Activated CD4-positive, alpha-beta T cell treated with anti-CD3 and anti-CD28 coated beads for 4 hours (primary cell): ENCODE measurements around the gene TRPM8.
"Not testable (repeated sequence)": the region's sequence is repeated elsewhere in the genome, so short reads cannot be mapped to it uniquely, and the experiment has no call there.

Experiments
- DNase-seq, 2 donors: peaks; one replicate each; pipeline ENCODE4 v3.0.0-alpha.2; 2020

TRPM8 gene

DNA sequence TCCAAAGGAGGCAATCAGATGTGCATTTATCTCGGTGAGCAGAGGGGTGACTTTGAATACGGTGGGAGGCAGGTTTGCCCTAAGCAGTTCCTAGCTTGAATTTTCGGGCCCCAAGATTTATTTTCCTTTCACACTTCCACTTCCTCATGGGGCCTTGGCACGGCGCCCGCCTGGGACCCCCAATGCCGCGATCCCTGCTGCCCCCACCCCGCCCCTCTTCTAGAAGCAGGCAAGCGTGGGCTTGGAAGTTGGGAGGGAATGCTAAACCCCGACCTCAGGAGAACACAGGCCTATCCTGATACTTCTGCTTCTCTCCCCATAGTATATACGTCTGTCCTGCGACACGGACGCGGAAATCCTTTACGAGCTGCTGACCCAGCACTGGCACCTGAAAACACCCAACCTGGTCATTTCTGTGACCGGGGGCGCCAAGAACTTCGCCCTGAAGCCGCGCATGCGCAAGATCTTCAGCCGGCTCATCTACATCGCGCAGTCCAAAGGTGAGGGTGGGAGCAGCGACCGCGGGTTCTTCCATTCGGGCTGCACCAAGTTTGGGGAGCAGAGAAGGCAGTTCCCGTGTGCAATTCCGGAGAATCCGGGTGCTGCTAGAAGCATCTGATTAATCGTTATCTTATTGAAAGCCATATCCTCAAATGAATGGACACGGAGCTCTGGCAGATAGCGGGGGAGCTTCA lies 21.6 kb downstream of the TRPM8 start:
- DNase-seq = no peak

DNA sequence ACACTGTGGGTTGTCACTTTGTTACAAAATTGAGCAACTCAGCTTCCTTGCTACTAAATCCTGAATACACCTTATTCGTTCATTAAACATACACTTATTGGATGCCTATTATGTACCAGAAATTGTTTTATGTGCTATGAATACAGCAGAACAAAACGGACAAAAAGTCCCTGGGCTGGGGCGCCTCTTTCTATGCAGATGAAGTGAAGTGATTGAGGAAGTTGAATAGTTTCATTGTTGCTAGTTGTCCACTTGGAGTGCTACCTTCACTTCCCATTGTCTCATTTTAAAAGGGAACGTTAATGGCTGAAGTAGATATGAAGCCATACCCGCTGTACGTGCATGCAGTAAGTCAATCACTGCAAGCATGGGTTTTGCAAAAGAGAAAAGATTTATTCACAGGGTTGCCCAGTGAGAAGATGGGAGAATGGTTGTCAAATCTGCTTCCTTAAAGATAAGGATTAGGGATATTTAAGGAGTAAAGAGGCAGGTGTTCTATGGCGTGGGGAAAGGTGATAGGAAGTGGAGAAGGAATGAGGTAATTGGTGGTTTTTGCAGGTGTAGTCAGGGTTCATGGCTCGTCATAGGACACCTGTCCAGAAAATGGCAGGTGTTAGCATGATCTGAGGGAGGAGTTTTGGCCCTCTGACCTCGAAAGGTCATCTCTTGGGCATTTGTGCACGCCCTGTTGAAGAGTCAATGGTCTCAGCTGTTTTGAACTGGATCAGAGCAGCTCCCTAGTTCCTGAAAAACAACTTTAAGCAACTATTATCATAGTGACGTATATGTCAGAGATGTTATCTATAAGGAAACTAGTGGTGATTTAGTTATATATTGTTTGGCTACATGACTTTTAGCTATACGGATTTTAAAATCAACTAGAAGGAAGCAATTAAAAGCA lies 23.5 kb downstream of the TRPM8 start:
- DNase-seq = no peak

DNA sequence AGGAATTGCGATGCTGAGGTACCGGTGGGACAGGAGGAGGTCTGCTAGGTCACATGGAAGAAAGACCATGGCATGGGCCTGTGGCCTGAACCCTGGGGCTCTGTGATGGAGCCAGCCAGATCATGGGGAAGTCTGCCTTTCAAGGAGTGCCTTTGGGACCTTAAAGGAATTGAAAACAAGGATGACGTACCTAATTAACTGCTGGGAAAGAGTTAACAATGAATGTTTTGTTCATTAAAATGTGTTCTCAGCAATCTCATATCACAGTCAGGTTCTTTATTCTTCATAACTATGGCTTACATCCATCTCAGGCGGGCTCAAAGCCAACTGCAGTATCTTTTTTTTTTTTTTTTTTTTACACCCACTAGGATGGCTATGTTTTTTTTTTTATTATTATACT lies 25.6 kb downstream of the TRPM8 start:
- DNase-seq = no peak

GRCh38 chr2:233944269-233944668 lies 27.1 kb downstream of the TRPM8 start:
- no peak for DNase-seq

DNA sequence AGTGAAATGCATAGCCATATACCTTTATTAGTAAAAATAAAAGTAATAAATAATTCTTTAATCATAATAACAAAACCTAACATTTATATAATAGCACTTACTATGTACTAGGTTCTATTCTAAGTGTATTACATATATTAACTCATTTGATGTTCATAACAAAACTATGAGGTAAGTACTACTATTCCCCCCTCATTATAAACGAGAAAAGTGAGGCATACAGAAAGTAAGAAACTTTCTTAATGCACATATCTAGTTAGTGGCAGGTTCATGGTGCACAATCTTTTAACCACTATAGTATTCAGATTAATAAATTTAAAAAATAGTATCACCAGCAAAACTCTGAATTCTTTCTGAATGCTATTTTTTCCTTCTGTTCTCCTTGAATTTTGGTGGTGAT lies 27.5 kb downstream of the TRPM8 start:
- DNase-seq = no peak

- no peak for DNase-seq
Measured at GRCh38 chr2:233945146-233945545, 28.0 kb downstream of the TRPM8 start.

GRCh38 chr2:233950078-233950825 lies 33.1 kb downstream of the TRPM8 start:
- no peak for DNase-seq

- no peak for DNase-seq
Measured at GRCh38 chr2:233952335-233952734, 35.2 kb downstream of the TRPM8 start.

DNA sequence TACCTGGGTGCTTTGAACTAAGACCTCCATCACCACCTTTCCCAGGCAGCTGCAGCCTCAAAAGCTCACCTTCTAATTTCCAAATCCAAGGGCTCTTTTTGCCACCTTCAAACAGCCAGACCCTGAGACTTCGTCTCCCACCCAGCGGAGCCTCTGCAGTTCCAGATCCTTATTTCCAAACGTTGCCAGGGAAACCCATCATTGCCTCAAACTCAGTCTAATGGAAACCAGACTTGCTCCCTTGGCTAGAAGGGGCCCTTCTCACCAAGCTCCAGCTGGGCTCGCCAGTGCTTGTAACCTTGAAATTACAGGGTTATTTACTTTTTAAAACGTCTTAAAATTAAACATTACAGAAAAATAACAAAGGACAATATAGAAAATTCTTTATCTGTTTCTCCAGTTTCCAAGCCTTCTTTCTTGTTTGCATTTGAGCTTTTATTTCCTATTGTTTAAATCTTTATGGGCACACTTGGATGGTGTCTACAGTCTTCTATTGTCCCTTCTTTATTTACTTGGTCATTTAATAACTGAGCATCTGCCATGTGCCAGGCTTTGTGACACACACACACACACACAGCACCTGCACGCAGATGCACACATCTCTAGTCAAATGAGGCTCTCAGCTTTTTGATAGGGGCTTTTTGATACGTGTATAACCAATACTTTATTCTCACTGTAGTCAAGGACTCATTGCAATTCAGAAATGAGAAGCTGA lies 36.1 kb downstream of the TRPM8 start:
- DNase-seq = no peak

- DNase-seq = no peak
Measured at GRCh38 chr2:233960203-233960602, 43.0 kb downstream of the TRPM8 start.

GRCh38 chr2:233961905-233962304 lies 44.7 kb downstream of the TRPM8 start:
- DNase-seq = no peak

GRCh38 chr2:233964581-233964980 lies 47.4 kb downstream of the TRPM8 start:
- no peak for DNase-seq

- no peak for DNase-seq
Measured at GRCh38 chr2:233965032-233965603, 47.9 kb downstream of the TRPM8 start.

DNA sequence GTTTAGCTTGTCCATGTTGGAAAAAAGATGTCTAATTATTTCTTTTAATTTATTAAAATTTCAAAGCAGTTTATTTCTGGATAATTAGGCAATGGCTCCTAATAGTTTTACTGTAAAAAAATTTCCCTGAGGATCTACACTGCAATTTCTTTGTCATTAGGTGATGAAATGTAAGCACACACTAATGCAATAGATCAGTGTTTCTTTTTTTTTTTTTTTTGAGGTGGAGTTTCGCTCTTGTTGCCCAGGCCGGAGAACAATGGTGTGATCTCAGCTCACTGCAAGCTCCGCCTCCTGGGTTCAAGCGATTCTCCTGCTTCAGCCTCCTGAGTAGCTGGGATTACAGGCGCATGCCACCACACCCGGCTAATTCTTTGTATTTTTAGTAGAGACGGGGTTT lies 48.5 kb downstream of the TRPM8 start:
- not testable (repeated sequence) for DNase-seq

DNA sequence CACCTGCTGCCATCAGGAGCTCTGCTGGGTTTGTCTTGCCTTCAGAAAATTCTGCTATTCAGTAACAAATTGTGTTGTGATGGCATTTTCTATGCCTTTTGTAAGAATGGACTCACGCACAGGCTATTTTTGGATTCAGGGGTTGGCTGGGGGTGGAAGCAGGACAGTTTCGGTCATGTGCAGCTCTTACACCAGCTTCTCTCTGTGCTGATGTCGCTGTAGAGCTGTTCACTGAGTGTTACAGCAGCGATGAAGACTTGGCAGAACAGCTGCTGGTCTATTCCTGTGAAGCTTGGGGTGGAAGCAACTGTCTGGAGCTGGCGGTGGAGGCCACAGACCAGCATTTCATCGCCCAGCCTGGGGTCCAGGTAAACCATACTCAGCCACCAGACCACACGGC lies 49.2 kb downstream of the TRPM8 start:
- DNase-seq = no peak

DNA sequence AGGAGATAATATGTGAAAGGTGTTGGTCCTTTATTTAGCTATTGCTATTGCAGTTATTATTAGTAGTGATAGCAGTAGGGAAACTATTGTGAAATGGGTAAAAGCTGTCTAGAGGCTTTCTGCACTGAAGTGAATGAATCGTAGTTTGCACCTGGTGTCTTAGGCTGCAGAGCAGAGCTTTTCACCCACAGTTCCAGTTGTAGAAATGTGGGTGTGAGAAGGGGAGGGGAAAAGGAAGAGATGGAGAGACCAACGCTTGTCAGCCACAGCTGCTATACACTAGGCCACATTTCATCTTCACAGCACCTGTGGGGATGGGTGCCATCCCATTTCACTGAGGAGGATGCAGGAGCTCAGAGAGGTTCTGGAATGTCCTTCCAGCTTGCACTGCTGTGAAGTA lies 50.0 kb downstream of the TRPM8 start:
- DNase-seq = no peak

- no peak for DNase-seq
Measured at GRCh38 chr2:233968556-233968955, 51.4 kb downstream of the TRPM8 start.

GRCh38 chr2:233972460-233972859 lies 55.3 kb downstream of the TRPM8 start:
- not testable (repeated sequence) for DNase-seq

DNA sequence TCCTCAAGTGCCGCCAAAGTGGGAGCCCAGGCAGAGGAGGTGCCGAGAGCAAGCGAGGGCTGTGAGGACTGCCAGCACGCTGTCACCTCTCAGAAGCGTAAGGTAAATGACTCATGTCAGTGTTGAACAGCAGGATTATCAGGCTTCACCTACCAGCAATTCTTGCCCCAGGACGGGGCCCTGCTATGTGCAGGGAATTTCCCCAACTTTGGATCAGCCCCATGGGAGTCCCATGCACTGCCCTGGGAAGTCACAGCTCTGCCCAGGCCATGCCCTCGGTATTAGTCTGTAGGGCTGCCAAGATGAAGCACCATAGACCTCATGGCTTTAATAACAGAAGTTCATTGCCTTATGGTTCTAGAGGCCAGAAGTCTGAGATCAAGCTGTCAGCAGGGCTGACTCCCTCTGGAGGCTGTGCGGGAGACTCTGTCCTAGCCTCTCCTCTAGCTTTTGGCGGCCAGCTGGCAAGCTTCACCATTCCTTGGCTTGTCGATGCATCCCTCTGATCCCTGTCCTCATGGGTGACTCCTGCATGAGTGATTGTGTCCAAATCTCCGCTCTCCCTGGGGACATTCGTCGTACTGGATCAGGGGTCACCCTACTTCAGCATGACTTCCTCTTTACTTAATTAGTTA lies 55.9 kb downstream of the TRPM8 start:
- no peak for DNase-seq

DNA sequence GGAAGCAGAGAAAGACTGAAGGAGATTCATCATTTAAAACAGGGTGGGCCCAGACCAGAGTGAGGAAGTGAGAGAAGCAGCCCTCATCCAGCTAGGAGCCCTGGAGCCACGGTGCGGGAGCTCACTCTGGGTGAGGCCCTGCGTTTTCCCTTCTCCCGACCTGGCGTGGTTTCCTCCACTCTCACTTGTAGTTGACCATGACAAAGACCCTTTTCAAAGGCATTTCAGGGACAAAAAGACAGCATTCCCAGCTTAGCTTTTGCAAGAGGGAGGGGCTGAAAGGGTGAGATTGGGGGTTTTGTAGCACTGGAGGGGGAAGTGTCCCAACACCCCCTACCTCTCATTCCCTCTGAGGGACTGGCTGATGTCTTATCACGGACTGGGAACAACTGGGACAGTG lies 56.6 kb downstream of the TRPM8 start:
- DNase-seq = no peak

DNA sequence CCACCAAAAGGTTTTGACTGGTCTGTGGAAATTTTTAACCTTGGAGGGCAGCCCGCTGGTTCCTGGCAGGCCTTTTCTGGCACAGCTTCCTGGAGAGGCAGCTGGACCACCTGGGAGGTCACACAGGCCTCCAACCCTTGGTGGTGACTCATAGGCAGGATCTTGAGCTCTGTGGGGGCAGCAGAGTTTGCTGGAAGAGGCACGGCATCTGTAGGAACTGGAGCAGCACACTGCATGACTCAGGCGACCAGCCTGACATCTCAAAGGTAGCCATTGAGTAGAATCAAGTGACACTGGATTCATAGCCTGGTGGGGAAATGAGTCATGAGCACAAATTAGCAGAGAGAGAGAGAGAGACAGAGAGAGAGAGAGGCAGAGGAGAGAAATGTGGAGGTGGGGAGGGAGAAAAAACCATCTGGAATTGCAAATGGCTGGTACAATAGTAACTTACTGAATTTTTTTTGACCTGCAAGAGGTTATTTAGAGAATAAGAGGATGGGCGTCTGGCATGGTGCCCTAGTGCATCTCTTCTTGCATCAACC lies 57.4 kb downstream of the TRPM8 start:
- no peak for DNase-seq

- DNase-seq = no peak
Measured at GRCh38 chr2:233976087-233976486, 58.9 kb downstream of the TRPM8 start.
